ENCODE measurements around the gene AGBL5.

DNA sequence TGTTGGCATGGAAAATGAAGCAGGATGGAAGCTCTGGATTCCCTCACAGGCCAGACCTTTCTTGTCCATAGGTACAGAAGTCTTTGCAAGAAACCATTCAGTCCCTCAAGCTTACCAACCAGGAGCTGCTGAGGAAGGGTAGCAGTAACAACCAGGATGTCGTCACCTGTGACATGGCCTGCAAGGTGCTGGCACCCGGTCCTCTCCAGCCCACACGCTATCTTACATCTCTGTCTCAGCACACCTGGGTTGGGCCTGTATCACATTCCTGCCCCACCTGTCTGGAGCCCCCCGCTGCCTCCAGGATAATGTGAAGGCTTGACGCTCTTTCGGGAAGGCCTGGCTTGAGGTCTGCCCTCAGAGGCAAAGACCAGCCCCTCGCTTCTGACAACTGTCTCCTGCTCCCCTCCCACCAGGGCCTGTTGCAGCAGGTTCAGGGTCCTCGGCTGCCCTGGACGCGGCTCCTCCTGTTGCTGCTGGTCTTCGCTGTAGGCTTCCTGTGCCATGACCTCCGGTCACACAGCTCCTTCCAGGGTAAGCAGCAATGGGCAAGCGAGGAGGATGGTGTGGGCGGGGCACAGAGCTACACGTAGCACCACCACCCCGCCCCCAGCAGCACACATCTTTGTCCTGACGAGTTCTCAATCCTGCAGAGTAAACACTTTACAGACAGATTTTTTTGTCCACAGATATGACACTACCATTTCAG is 12.7 kb upstream of the AGBL5 start:
- TF ChIP-seq, protein P1, sequence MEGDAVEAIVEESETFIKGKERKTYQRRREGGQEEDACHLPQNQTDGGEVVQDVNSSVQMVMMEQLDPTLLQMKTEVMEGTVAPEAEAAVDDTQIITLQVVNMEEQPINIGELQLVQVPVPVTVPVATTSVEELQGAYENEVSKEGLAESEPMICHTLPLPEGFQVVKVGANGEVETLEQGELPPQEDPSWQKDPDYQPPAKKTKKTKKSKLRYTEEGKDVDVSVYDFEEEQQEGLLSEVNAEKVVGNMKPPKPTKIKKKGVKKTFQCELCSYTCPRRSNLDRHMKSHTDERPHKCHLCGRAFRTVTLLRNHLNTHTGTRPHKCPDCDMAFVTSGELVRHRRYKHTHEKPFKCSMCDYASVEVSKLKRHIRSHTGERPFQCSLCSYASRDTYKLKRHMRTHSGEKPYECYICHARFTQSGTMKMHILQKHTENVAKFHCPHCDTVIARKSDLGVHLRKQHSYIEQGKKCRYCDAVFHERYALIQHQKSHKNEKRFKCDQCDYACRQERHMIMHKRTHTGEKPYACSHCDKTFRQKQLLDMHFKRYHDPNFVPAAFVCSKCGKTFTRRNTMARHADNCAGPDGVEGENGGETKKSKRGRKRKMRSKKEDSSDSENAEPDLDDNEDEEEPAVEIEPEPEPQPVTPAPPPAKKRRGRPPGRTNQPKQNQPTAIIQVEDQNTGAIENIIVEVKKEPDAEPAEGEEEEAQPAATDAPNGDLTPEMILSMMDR (conservative IDR thresholded peaks at IDR 0.05) = no peak
- TF ChIP-seq ZFX (IDR thresholded peaks at IDR 0.05) = no peak

All from C4-2B (cell line).